Activated CD8-positive, alpha-beta T cell treated with anti-CD3 and anti-CD28 coated beads for 36 hours (primary cell): ENCODE results near the gene RNF44. TPM values are rescaled to one million over a fixed set of nuclear protein-coding genes. Genes with fewer than 3 reads are reported as not detected.

Source experiments
- ATAC-seq: fragments of 200-7000 bp; cut with Tn5 transposase; one replicate; pipeline ENCODE4 v1.10.0; 2021; ENCODE audit warnings: mild to moderate bottlenecking, moderate library complexity
- CTCF ChIA-PET: fragments of 350-600 bp; sonication (Branson Sonifier 250); formaldehyde crosslinking; loops from one replicate; lab custom pipeline; 2021; ENCODE audit warnings: antibody characterized with exemption; lab: Charles Lee
- POLR2A ChIA-PET: fragments of 350-600 bp; sonication (Branson Sonifier 250); formaldehyde crosslinking; loops from one replicate; lab custom pipeline; 2021; ENCODE audit warnings: antibody characterized with exemption; lab: Charles Lee
- DNase-seq: peaks from one replicate; pipeline ENCODE4 v3.0.0-alpha.2; 2020
- H3K27ac Mint-ChIP-seq: one replicate; pipeline ENCODE4 v1.8.0; 2021; ENCODE audit warnings: mild to moderate bottlenecking, mixed read lengths
- H3K27me3 Mint-ChIP-seq: one replicate; pipeline ENCODE4 v1.8.0; 2021; ENCODE audit warnings: mixed read lengths
- H3K36me3 Mint-ChIP-seq: one replicate; pipeline ENCODE4 v1.8.0; 2021; ENCODE audit warnings: low read depth, mixed read lengths
- H3K4me1 Mint-ChIP-seq: one replicate; pipeline ENCODE4 v1.8.0; 2021; ENCODE audit warnings: low read depth, mixed read lengths
- H3K4me3 Mint-ChIP-seq: one replicate; pipeline ENCODE4 v1.8.0; 2021; ENCODE audit warnings: mild to moderate bottlenecking, moderate library complexity, mixed read lengths
- H3K9me3 Mint-ChIP-seq: one replicate; pipeline ENCODE4 v1.8.0; 2021; ENCODE audit warnings: mixed read lengths
- intact Hi-C: fragments of 100-400 bp; cut with micrococcal nuclease; formaldehyde crosslinking; loops from one replicate; pipeline ENCODE4 v1.10.0; 2022
- total RNA-seq, 2 experiments: library from RNA; stranded (reverse); gene quantifications; one replicate each; pipeline ENCODE4 v1.2.3, GENCODE V29; 2021
- TF ChIP-seq, protein P1 (sequence below): fragments of 200-600 bp; IDR thresholded peaks from one replicate; pipeline ENCODE4 v1.8.0; 2022; ENCODE audit warnings: antibody characterized with exemption, mild to moderate bottlenecking

The RNF44 gene
- total RNA-seq, 2 experiments from 2014 or later: 55.3 to 62.7 TPM

DNA sequence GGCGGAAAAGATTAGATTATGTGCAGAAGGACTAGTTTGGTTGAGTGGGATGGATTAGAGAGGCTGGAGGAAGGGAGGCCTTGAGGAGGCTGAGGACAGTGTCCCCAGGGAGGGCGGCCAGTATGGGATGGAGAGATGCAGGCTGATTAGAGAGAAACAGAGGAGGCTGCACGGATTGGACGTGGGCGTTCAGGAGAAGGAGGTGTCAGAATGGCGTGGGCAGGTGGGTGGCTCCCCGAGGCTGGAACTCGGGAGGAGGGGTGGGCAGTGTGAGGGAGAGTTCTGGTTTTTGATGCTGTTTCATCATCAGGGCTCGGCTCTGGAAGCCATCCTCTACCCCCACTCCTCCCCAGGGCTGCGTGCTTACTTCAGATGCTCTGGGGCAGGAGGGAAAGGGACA, 25.0 kb upstream of the RNF44 start:
- TF ChIP-seq, protein P1, sequence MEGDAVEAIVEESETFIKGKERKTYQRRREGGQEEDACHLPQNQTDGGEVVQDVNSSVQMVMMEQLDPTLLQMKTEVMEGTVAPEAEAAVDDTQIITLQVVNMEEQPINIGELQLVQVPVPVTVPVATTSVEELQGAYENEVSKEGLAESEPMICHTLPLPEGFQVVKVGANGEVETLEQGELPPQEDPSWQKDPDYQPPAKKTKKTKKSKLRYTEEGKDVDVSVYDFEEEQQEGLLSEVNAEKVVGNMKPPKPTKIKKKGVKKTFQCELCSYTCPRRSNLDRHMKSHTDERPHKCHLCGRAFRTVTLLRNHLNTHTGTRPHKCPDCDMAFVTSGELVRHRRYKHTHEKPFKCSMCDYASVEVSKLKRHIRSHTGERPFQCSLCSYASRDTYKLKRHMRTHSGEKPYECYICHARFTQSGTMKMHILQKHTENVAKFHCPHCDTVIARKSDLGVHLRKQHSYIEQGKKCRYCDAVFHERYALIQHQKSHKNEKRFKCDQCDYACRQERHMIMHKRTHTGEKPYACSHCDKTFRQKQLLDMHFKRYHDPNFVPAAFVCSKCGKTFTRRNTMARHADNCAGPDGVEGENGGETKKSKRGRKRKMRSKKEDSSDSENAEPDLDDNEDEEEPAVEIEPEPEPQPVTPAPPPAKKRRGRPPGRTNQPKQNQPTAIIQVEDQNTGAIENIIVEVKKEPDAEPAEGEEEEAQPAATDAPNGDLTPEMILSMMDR: no peak
- intact Hi-C loops: no loop called here
- Mint-ChIP-seq H3K27ac (no peak overlapping the region), H3K4me1 (peaks cover 30% of the 10 kb centered on the region), H3K36me3 (no peaks in the 10 kb centered on the region), H3K4me3 (no peak overlapping the region), H3K9me3 (no peaks in the 10 kb centered on the region), H3K27me3 (peaks cover 3% of the 10 kb centered on the region)
- ATAC-seq (no peak), DNase-seq (no peak)
- CTCF ChIA-PET: interaction anchor here (1.7 to 2.1 kb wide), 2 partner anchors 96 to 146 kb away, joined by 5 read pairs; partner anchors contain the start of gene CLTB
- POLR2A ChIA-PET: interaction anchor here (0.7 kb wide), 1 partner anchor 116 kb away, joined by 3 read pairs; no protein-coding TSS in a partner anchor

DNA sequence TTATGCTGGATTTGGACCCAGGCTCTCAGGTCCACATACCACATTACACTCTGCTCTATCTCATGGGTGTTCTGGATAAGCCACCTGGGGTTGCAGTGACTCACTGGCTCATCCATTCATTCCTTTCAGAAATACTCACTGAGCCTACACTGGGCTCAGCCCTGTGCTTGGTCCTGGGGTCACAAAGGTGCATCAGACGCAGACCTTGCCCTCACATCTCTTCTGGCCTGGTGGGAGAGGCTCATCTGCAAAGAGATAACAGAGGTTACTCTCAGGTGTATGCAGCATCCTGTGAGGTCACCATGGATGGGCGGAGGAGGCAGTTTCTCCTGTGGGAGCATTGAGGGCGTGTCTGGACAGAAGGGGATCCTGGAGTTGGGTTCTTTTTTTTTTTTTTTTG, 24.1 kb upstream of the RNF44 start:
- CTCF ChIA-PET: interaction anchor here (1.1 kb wide), 1 partner anchor 13 kb away, joined by 6 read pairs; no protein-coding TSS in a partner anchor
- no peaks in the 10 kb centered on the region for H3K36me3 Mint-ChIP-seq

DNA sequence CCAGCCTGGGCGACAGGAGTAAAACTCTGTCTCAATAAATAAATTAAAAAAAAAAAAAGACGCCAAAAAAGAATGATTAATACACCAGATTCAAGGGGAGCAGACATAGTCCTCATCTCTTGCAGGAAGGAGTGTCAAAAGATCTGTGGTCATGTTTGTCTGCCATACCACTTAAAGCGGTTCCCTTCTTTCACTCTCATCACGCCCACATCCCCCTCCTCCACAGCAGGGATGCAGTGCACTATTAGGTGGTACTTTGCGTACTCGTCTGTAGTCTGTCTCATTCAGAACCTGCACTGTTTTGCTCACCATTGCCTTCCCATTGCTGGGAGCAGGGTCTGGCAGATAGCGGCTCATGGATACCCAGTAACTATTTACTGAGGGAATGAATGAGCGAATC, 23.2 kb upstream of the RNF44 start:
- H3K27me3 Mint-ChIP-seq: peaks cover 3% of the 10 kb centered on the region
- H3K4me1 Mint-ChIP-seq: peaks cover 39% of the 10 kb centered on the region
- POLR2A ChIA-PET: no interaction called here
- no peaks in the 10 kb centered on the region for H3K9me3 Mint-ChIP-seq
- DNase-seq (peak; percentile 86), ATAC-seq (peak; percentile 80)
- H3K4me3 Mint-ChIP-seq: no peak overlapping the region
- intact Hi-C loops: no loop called here
- H3K36me3 Mint-ChIP-seq: no peaks in the 10 kb centered on the region
- CTCF ChIA-PET: interaction anchor here (1.1 kb wide), 1 partner anchor 14 kb away, joined by 6 read pairs; no protein-coding TSS in a partner anchor
- TF ChIP-seq, protein P1: no peak
- no peak overlapping the region for H3K27ac Mint-ChIP-seq

More for the DNA sequence above, 24.1 kb upstream of the RNF44 start:
- Mint-ChIP-seq H3K4me1 (peaks cover 32% of the 10 kb centered on the region), H3K4me3 (no peak overlapping the region), H3K9me3 (no peaks in the 10 kb centered on the region), H3K27me3 (peaks cover 3% of the 10 kb centered on the region), H3K27ac (no peak overlapping the region)
- no peak for DNase-seq
- intact Hi-C loops: no loop called here
- TF ChIP-seq, protein P1: no peak
- POLR2A ChIA-PET: no interaction called here
- ATAC-seq: peak; percentile 17

DNA sequence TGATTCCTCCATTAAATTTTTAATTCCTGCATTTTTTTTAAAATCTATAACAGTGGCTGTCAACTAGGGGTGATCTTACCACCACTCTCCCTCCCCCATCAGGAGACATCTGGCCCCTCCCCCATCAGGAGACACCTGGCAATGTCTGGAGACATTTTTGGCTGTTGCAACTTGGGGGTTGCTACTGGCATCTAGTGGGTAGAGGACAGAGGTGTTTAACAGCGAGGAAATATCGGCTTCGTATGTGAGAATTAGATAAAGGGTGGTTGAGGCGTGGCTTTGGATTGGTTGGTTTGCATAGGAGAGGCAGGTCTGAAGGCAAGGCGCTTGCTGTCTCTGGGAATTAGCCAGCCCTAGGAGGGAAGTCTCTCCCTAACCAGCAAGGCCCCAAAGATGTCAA, 22.5 kb upstream of the RNF44 start:
- DNase-seq (peak; percentile 45), ATAC-seq (peak; percentile 34)
- H3K4me1 Mint-ChIP-seq: peaks cover 46% of the 10 kb centered on the region
- TF ChIP-seq, protein P1: peak; percentile 39
- no peak overlapping the region for H3K4me3 Mint-ChIP-seq
- ChIA-PET CTCF (no interaction called here), POLR2A (no interaction called here)
- no peaks in the 10 kb centered on the region for H3K36me3 Mint-ChIP-seq
- intact Hi-C loops: no loop called here
- no peaks in the 10 kb centered on the region for H3K9me3 Mint-ChIP-seq
- no peak overlapping the region for H3K27ac Mint-ChIP-seq
- peaks cover 3% of the 10 kb centered on the region for H3K27me3 Mint-ChIP-seq

DNA sequence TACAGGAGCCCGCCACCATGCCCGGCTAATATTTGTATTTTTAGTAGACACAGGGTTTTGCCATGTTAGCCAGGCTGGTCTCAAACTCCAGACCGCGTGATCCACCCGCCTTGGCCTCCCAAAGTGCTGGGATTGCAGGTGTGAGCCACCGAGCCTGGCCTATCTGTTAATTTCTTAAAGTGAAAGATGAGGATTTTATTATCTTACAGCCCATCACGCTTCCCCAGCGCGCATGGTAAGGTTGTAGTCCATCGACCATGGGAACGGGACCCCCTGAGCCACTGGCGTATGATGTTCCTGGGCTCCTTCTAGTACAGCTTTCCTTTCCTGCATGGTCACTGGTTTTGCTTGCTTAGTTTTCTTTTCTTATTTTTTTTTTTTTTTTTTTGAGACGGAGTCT, 20.6 kb upstream of the RNF44 start:
- Mint-ChIP-seq H3K4me3 (no peak overlapping the region), H3K27ac (no peak overlapping the region), H3K9me3 (no peaks in the 10 kb centered on the region), H3K27me3 (peaks cover 3% of the 10 kb centered on the region), H3K36me3 (no peaks in the 10 kb centered on the region), H3K4me1 (peaks cover 62% of the 10 kb centered on the region)
- ChIA-PET CTCF (interaction anchor here (0.6 kb wide), 1 partner anchor 141 kb away, joined by 3 read pairs; the partner anchor contains the start of gene CLTB), POLR2A (no interaction called here)
- no peak for ATAC-seq
- TF ChIP-seq, protein P1: no peak
- intact Hi-C loops: no loop called here
- DNase-seq: no peak
